Natural killer cell (primary cell): ENCODE measurements around the gene HNRNPR. TPM values are rescaled to one million over a fixed set of nuclear protein-coding genes. Genes with fewer than 3 reads are reported as not detected.

ENCODE experiments used
- ATAC-seq, 3 donors: fragments of 150-1000 bp in 2 of 3; fragments of 200-7000 bp in 1 of 3; cut with Tn5 transposase; 1 replicate in 1 of 3; 2 replicates in 2 of 3; pipeline ENCODE4 v1.10.0; 2021; ENCODE audit warnings: mild to moderate bottlenecking in 2 of 3, moderate library complexity in 2 of 3
- DNase-seq, 2 donors: peaks; one replicate each; pipeline versions ENCODE4 v3.0.0 to v3.0.0-alpha.2; 2013 to 2021; ENCODE audit warnings: mixed read lengths in 1 of 2
- H3K27ac ChIP-seq: one replicate; pipeline ENCODE4 v1.5.1; 2013; ENCODE audit warnings: mild to moderate bottlenecking, low read length
- H3K27me3 ChIP-seq: one replicate; pipeline ENCODE4 v1.6.1; 2013; ENCODE audit warnings: low read length; ENCODE audit not compliant: control insufficient read depth, insufficient read depth
- H3K36me3 ChIP-seq: one replicate; pipeline ENCODE4 v1.6.1; 2013; ENCODE audit warnings: low read length; ENCODE audit not compliant: control insufficient read depth, insufficient read depth
- H3K4me1 ChIP-seq: one replicate; pipeline ENCODE4 v1.6.1; 2013; ENCODE audit warnings: low read length; ENCODE audit not compliant: control insufficient read depth, insufficient read depth
- H3K4me3 ChIP-seq: one replicate; pipeline ENCODE4 v1.5.1; 2013; ENCODE audit warnings: low read length
- H3K9me3 ChIP-seq: one replicate; pipeline ENCODE4 v1.6.1; 2013; ENCODE audit warnings: low read length; ENCODE audit not compliant: control insufficient read depth, insufficient read depth
- H3K27ac Mint-ChIP-seq, 2 donors: one replicate each; pipeline ENCODE4 v1.8.0; 2022; ENCODE audit warnings: mild to moderate bottlenecking in 2 of 2, mixed read lengths in 2 of 2, moderate library complexity in 1 of 2
- H3K27me3 Mint-ChIP-seq, 2 donors: one replicate each; pipeline ENCODE4 v1.8.0; 2022; ENCODE audit warnings: low read depth in 2 of 2, mixed read lengths in 2 of 2
- H3K36me3 Mint-ChIP-seq: one replicate; pipeline ENCODE4 v1.8.0; 2022; ENCODE audit warnings: mixed read lengths
- H3K4me1 Mint-ChIP-seq, 2 donors: one replicate each; pipeline ENCODE4 v1.8.0; 2022; ENCODE audit warnings: mixed read lengths in 2 of 2
- H3K4me3 Mint-ChIP-seq: one replicate; pipeline ENCODE4 v1.8.0; 2022; ENCODE audit warnings: mild to moderate bottlenecking, moderate library complexity, mixed read lengths
- H3K9me3 Mint-ChIP-seq, 2 donors: one replicate each; pipeline ENCODE4 v1.8.0; 2022; ENCODE audit warnings: mixed read lengths in 2 of 2
- CTCF ChIP-seq: fragments of 200-600 bp; IDR thresholded peaks from one replicate; pipeline ENCODE4 v1.8.0; 2022; ENCODE audit warnings: antibody characterized with exemption
- WGBS: methylation state at CpG from one replicate; pipeline ENCODE4 v1.1.7; 2013; ENCODE audit warnings: missing lambda C conversion rate; ENCODE audit not compliant: insufficient coverage; 5-methylcytosine and 5-hydroxymethylcytosine counted together
- intact Hi-C: fragments of 100-400 bp; cut with micrococcal nuclease; formaldehyde crosslinking; loops from one replicate; pipeline ENCODE4 v1.14.2; 2022
- total RNA-seq, 4 donors: library from RNA; stranded (reverse); fragments of 120-200 nt in 1 of 4; gene quantifications; one replicate each; pipeline versions ENCODE4 v1.2.3 to v1.2.4, GENCODE V29; 2013 to 2022

The HNRNPR gene
- total RNA-seq, 3 donors from 2014 or later (not counting 1 experiment from before 2014, with no cell fraction given), result 126 to 134 (median 128) TPM

- intact Hi-C loops, result no loop called here
- no peaks in the 10 kb centered on the region for H3K27me3 ChIP-seq
- WGBS, result 91% methylated on average over 2 of the region's 2 CpGs
- H3K36me3 Mint-ChIP-seq, result peaks cover 6% of the 10 kb centered on the region
- no peaks in the 10 kb centered on the region for H3K27me3 Mint-ChIP-seq
- peaks cover 44 to 45% of the 10 kb centered on the region in 2 donors for H3K4me1 Mint-ChIP-seq
- no peak for TF ChIP-seq CTCF
- DNase-seq, result no peak
- H3K4me3 Mint-ChIP-seq, result no peak overlapping the region
- H3K9me3 ChIP-seq, result no peaks in the 10 kb centered on the region
- no peaks in the 10 kb centered on the region for H3K9me3 Mint-ChIP-seq
- no peaks in the 10 kb centered on the region for H3K4me1 ChIP-seq
- H3K4me3 ChIP-seq, result no peak overlapping the region
- H3K27ac ChIP-seq, result no peak overlapping the region
- peaks cover 36% of the 10 kb centered on the region for H3K36me3 ChIP-seq
- no peak overlapping the region for H3K27ac Mint-ChIP-seq
- ATAC-seq, result no peak
Measured at GRCh38 chr1:23337869-23338268, 6.2 kb downstream of the HNRNPR start.

GRCh38 chr1:23331713-23332112, 12.4 kb downstream of the HNRNPR start:
- TF ChIP-seq CTCF, result no peak
- ATAC-seq (no peak), DNase-seq (no peak)
- no peak overlapping the region for H3K27ac ChIP-seq
- WGBS, result 98% methylated on average over 8 of the region's 8 CpGs
- no peaks in the 10 kb centered on the region for H3K27me3 ChIP-seq
- Mint-ChIP-seq H3K4me1 (peaks cover 13 to 19% of the 10 kb centered on the region in 2 donors), H3K27me3 (no peaks in the 10 kb centered on the region), H3K27ac (no peak overlapping the region), H3K9me3 (no peaks in the 10 kb centered on the region), H3K36me3 (peaks cover 5% of the 10 kb centered on the region), H3K4me3 (no peak overlapping the region)
- intact Hi-C loops, result no loop called here
- H3K36me3 ChIP-seq, result peaks cover 64% of the 10 kb centered on the region
- H3K4me3 ChIP-seq, result no peak overlapping the region
- no peaks in the 10 kb centered on the region for H3K9me3 ChIP-seq
- no peaks in the 10 kb centered on the region for H3K4me1 ChIP-seq

DNA sequence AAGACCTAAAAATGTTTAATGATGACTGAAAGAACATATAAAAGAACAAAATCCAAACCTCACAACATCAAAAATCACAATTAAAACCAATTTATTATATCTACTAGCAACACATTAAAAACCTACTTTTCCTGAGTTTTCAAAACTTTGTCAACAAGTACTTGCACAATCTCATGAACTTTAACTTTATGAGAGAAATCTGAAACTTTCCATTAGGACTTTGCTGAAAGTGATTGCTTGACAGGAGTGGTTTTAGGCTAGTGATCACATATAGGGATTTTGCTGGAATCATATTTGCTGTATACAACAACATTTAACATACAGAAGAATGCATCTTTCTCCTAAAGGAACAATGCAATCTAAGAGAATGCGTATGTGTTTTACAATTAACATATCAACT, 13.2 kb downstream of the HNRNPR start:
- WGBS, result 100% methylated on average over 1 of the region's 1 CpG
- H3K27me3 Mint-ChIP-seq, result no peaks in the 10 kb centered on the region

More for the DNA sequence above, 13.2 kb downstream of the HNRNPR start:
- intact Hi-C loops, result no loop called here
- no peak overlapping the region for H3K4me3 ChIP-seq
- H3K27me3 ChIP-seq, result no peaks in the 10 kb centered on the region
- H3K36me3 Mint-ChIP-seq, result peaks cover 5% of the 10 kb centered on the region
- H3K9me3 Mint-ChIP-seq, result no peaks in the 10 kb centered on the region
- H3K27ac ChIP-seq, result no peak overlapping the region
- H3K4me1 ChIP-seq, result no peaks in the 10 kb centered on the region
- DNase-seq, result no peak
- no peak overlapping the region for H3K4me3 Mint-ChIP-seq
- TF ChIP-seq CTCF, result no peak
- no peak for ATAC-seq
- peaks cover 69% of the 10 kb centered on the region for H3K36me3 ChIP-seq
- peaks cover 18 to 20% of the 10 kb centered on the region in 2 donors for H3K4me1 Mint-ChIP-seq
- H3K27ac Mint-ChIP-seq, result peak overlapping the region in 1 of 2 donors; percentile 50
- no peaks in the 10 kb centered on the region for H3K9me3 ChIP-seq
